Right hindlimb (tissue), 1 donor: ENCODE data around the gene HMX3.
"Not testable (repeated sequence)": the region's sequence is repeated elsewhere in the genome, so short reads cannot be mapped to it uniquely, and the experiment has no call there.

Source experiments
- DNase-seq: peaks from one replicate; pipeline ENCODE4 v3.0.0-alpha.2; 2018

HMX3 gene

DNA sequence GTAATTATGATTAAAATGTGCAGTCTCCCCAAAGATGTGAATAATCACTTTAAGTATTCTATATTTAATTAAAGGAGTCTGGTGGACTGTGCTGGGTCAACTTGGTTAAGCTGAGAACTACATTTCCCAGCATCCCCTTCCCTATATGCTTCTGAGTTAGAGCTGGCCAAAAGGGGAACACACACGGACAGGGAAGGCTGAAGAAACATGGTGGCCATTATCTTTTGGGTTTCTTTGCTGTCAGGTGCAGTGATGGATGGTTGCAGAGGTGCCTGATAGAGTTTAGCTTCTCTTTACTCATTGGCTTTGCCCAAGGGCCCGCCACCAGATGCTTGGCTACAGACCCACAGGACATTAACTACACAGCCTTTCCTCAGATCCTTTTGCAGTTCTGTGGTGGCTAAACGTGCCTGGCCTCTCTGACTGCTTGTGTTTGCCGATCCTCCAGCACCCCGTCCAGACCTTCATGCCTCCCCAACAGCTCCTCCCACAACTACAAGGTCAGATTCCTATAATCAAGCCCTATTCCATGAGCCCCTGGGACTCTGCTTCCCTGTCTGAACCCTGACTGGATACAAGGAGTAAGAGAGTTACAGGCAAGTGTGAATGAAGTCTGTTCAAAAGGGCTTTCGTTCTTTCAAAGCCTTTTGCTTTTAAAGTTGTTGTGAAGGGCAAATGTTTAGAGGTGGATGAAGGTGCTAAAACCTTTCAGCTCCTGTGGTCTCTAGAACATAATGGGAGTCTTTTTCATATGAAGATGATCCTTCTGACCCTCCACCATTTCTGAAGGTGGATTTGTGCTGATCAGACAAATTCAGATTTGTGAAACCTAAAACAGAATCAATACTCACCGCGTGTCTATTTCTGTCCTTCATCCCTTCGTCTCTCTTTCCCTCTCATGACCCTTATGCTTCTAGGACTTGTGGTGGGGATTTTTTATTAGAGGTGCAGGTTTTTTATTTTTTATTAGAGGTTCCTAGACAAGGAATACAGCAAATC lies 39.9 kb downstream of the HMX3 start:
- DNase-seq = no peak

- not testable (repeated sequence) for DNase-seq
Measured at GRCh38 chr10:123178390-123178789, 42.6 kb downstream of the HMX3 start.

GRCh38 chr10:123180101-123181090 lies 44.6 kb downstream of the HMX3 start:
- DNase-seq = no peak

GRCh38 chr10:123183724-123184123 lies 48.0 kb downstream of the HMX3 start:
- DNase-seq = no peak

GRCh38 chr10:123187781-123188180 lies 52.0 kb downstream of the HMX3 start:
- DNase-seq = no peak
